ENCODE results near the gene CLN3.
"Not testable (repeated sequence)": the region's sequence is repeated elsewhere in the genome, so short reads cannot be mapped to it uniquely, and the experiment has no call there.

Gene CLN3

DNA sequence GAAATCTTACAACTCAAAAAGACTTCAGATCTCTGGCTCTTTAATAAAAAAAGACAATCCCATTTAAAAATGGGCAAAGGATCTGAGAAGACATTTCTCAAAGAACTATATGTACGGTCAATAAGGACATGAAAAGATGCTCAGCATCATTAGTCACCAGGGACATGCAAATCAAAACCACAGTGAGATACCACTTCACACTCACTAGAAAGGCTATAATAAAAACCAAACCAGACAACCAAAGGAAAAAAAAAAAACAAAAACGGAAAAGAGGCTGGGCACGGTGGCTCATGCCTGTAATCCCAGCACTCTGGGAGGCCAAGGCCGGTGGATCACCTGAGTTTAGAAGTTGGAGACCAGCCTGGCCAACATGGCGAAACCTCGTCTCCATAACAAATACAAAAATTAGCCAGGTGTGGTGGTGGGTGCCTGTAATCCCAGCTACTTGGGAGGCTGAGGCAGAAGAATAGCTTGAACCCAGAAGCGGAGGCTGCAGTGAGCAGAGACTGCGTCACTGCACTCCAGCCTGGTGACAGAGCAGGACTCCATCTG lies 18.1 kb downstream of the CLN3 start:
- no peaks in the 10 kb centered on the region for H3K4me1 ChIP-seq (ENCODE audit: insufficient read depth, low read length, poor library complexity, severe bottlenecking)
- no peaks in the 10 kb centered on the region for H3K9me2 ChIP-seq (replicated peaks; ENCODE audit: low read depth, low read length)
- H3K36me3 ChIP-seq (ENCODE audit: insufficient read depth, low read length): peaks cover 18% of the 10 kb centered on the region; the same call in 1 of the 2 replicates
- H2AFZ ChIP-seq (ENCODE audit: low read length): no peak overlapping the region
- H3K4me3 ChIP-seq (ENCODE audit: low read length, poor library complexity, severe bottlenecking): no peak overlapping the region
- no peaks in the 10 kb centered on the region for H3K27me3 ChIP-seq (ENCODE audit: insufficient read depth, low read length, poor library complexity, severe bottlenecking)
- no peaks in the 10 kb centered on the region for H3K79me2 ChIP-seq (ENCODE audit: insufficient read depth, low read length)
- H4K20me1 ChIP-seq (ENCODE audit: insufficient read depth, low read length, poor library complexity, severe bottlenecking): no peaks in the 10 kb centered on the region
- H3K4me2 ChIP-seq (ENCODE audit: low read depth, low read length, poor library complexity, severe bottlenecking): no peak overlapping the region
- H3F3A ChIP-seq (ENCODE audit: low read depth): no peaks in the 10 kb centered on the region
- no peak overlapping the region for H3K9ac ChIP-seq (ENCODE audit: low read depth, low read length, poor library complexity, severe bottlenecking)
- TF ChIP-seq CTCF (conservative IDR thresholded peaks at IDR 0.05; ENCODE audit: low read length): no peak
- no peak for TF ChIP-seq EZH2phosphoT487 (IDR thresholded peaks at IDR 0.05; ENCODE audit: borderline replicate concordance)
- H3K9me3 ChIP-seq (ENCODE audit: insufficient read depth, low read depth, low read length): no peaks in the 10 kb centered on the region

DNA sequence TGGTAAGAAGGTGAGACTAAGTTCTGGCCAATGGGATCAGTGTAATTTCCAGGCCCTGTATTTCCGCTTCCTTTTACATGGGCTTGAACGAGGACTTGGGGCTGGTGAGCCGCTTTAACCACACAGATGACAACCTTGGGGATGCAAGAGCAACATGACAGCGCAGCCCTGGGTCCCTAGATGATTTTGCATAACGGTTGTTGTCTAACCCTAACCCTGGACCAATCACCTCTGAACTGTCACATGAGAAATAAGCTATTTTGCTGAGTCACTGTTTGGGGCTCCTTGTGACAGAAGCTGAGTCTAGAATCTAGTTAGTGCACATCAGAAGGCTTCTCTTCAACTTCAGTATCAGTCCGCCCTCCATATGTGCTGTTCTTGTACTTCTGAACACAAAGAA lies 44.8 kb downstream of the CLN3 start:
- not testable (repeated sequence) for H3K4me3 ChIP-seq (ENCODE audit: low read length, poor library complexity, severe bottlenecking); H3K9me3 ChIP-seq (ENCODE audit: insufficient read depth, low read depth, low read length); H4K20me1 ChIP-seq (ENCODE audit: insufficient read depth, low read length, poor library complexity, severe bottlenecking); H3K36me3 ChIP-seq (ENCODE audit: insufficient read depth, low read length); H3K9me2 ChIP-seq (replicated peaks; ENCODE audit: low read depth, low read length); H3F3A ChIP-seq (ENCODE audit: low read depth); H3K79me2 ChIP-seq (ENCODE audit: insufficient read depth, low read length); H3K4me1 ChIP-seq (ENCODE audit: insufficient read depth, low read length, poor library complexity, severe bottlenecking); H3K4me2 ChIP-seq (ENCODE audit: low read depth, low read length, poor library complexity, severe bottlenecking); H3K27me3 ChIP-seq (ENCODE audit: insufficient read depth, low read length, poor library complexity, severe bottlenecking); H3K9ac ChIP-seq (ENCODE audit: low read depth, low read length, poor library complexity, severe bottlenecking); H2AFZ ChIP-seq (ENCODE audit: low read length)

DNA sequence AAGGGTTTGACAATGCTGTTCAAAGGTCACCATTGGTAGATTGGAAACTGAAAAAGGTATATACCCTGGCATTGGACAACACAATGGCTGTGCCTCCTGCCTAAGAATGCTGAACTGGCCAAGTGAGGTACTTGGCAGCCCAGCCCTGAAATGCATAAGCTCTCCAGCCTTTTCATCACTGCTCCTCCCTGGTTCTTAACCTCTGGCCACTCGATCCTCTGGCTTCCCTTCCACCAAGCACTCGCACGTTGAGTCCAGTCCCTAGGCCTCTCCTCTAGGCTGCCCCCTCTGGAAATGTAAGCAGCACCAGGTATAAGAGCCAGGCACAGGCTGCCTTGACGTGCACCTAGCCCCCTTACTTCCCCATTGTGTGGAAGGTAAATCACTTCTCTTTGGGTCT lies 45.5 kb downstream of the CLN3 start:
- H3K4me2 ChIP-seq (ENCODE audit: low read depth, low read length, poor library complexity, severe bottlenecking); H3K36me3 ChIP-seq (ENCODE audit: insufficient read depth, low read length); H3K9me2 ChIP-seq (replicated peaks; ENCODE audit: low read depth, low read length); H4K20me1 ChIP-seq (ENCODE audit: insufficient read depth, low read length, poor library complexity, severe bottlenecking); H3K9ac ChIP-seq (ENCODE audit: low read depth, low read length, poor library complexity, severe bottlenecking); H3K4me1 ChIP-seq (ENCODE audit: insufficient read depth, low read length, poor library complexity, severe bottlenecking); H3K27me3 ChIP-seq (ENCODE audit: insufficient read depth, low read length, poor library complexity, severe bottlenecking); H2AFZ ChIP-seq (ENCODE audit: low read length); H3K9me3 ChIP-seq (ENCODE audit: insufficient read depth, low read depth, low read length); H3K4me3 ChIP-seq (ENCODE audit: low read length, poor library complexity, severe bottlenecking); H3K79me2 ChIP-seq (ENCODE audit: insufficient read depth, low read length); H3F3A ChIP-seq (ENCODE audit: low read depth): not testable (repeated sequence)

DNA sequence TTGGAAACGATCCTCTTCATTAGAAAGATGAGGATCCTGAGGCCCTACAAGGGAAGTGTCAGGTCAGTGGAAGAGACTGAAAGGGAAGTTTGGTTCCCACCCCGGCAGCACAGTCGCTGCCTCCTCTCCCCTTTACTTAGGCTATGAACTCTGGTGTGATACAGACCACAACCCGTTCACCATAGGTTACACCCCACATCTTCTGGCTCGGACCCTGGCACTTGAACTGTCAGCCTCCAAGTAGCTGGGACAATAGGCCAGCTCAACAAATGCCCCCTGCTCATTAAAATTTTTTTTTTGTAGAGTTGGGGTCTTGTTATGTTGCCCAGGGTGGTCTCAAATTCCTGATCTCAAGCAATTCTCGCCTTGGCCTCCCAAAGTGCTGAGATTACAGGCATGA lies 47.9 kb downstream of the CLN3 start:
- H3K4me2 ChIP-seq (ENCODE audit: low read depth, low read length, poor library complexity, severe bottlenecking); H3K4me1 ChIP-seq (ENCODE audit: insufficient read depth, low read length, poor library complexity, severe bottlenecking); H3K27me3 ChIP-seq (ENCODE audit: insufficient read depth, low read length, poor library complexity, severe bottlenecking); H4K20me1 ChIP-seq (ENCODE audit: insufficient read depth, low read length, poor library complexity, severe bottlenecking); H3K9ac ChIP-seq (ENCODE audit: low read depth, low read length, poor library complexity, severe bottlenecking); H2AFZ ChIP-seq (ENCODE audit: low read length); H3F3A ChIP-seq (ENCODE audit: low read depth); H3K79me2 ChIP-seq (ENCODE audit: insufficient read depth, low read length); H3K4me3 ChIP-seq (ENCODE audit: low read length, poor library complexity, severe bottlenecking); H3K36me3 ChIP-seq (ENCODE audit: insufficient read depth, low read length); H3K9me2 ChIP-seq (replicated peaks; ENCODE audit: low read depth, low read length); H3K9me3 ChIP-seq (ENCODE audit: insufficient read depth, low read depth, low read length): not testable (repeated sequence)

- not testable (repeated sequence) for H3K4me1 ChIP-seq (ENCODE audit: insufficient read depth, low read length, poor library complexity, severe bottlenecking); H3K27me3 ChIP-seq (ENCODE audit: insufficient read depth, low read length, poor library complexity, severe bottlenecking); H3F3A ChIP-seq (ENCODE audit: low read depth); H4K20me1 ChIP-seq (ENCODE audit: insufficient read depth, low read length, poor library complexity, severe bottlenecking); H3K79me2 ChIP-seq (ENCODE audit: insufficient read depth, low read length); H3K36me3 ChIP-seq (ENCODE audit: insufficient read depth, low read length); H3K9me2 ChIP-seq (replicated peaks; ENCODE audit: low read depth, low read length); H3K4me2 ChIP-seq (ENCODE audit: low read depth, low read length, poor library complexity, severe bottlenecking); H3K9me3 ChIP-seq (ENCODE audit: insufficient read depth, low read depth, low read length); H2AFZ ChIP-seq (ENCODE audit: low read length); H3K4me3 ChIP-seq (ENCODE audit: low read length, poor library complexity, severe bottlenecking); H3K9ac ChIP-seq (ENCODE audit: low read depth, low read length, poor library complexity, severe bottlenecking)
These were observed 53.0 kb downstream of the CLN3 start for GRCh38 chr16:28438899-28439298.

GRCh38 chr16:28435340-28435739 lies 56.5 kb downstream of the CLN3 start:
- H3K4me3 ChIP-seq (ENCODE audit: low read length, poor library complexity, severe bottlenecking); H3F3A ChIP-seq (ENCODE audit: low read depth); H3K79me2 ChIP-seq (ENCODE audit: insufficient read depth, low read length); H3K27me3 ChIP-seq (ENCODE audit: insufficient read depth, low read length, poor library complexity, severe bottlenecking); H3K4me2 ChIP-seq (ENCODE audit: low read depth, low read length, poor library complexity, severe bottlenecking); H3K9me3 ChIP-seq (ENCODE audit: insufficient read depth, low read depth, low read length); H3K4me1 ChIP-seq (ENCODE audit: insufficient read depth, low read length, poor library complexity, severe bottlenecking); H4K20me1 ChIP-seq (ENCODE audit: insufficient read depth, low read length, poor library complexity, severe bottlenecking); H2AFZ ChIP-seq (ENCODE audit: low read length); H3K36me3 ChIP-seq (ENCODE audit: insufficient read depth, low read length); H3K9ac ChIP-seq (ENCODE audit: low read depth, low read length, poor library complexity, severe bottlenecking); H3K9me2 ChIP-seq (replicated peaks; ENCODE audit: low read depth, low read length): not testable (repeated sequence)

Data from Loucy (cell line).